H1 (cell line): ENCODE data around the gene DZIP1L. TPM values are rescaled to one million over a fixed set of nuclear protein-coding genes. Genes with fewer than 3 reads are reported as not detected.

Experiments used
- CTCF ChIA-PET: fragments of 300-600 bp; sonication (Branson Sonifier 250); formaldehyde crosslinking; loops from one replicate; lab custom pipeline; 2021; ENCODE audit not compliant: partially characterized antibody; lab: Charles Lee
- POLR2A ChIA-PET: fragments of 300-600 bp; sonication (Branson Sonifier 250); formaldehyde crosslinking; loops from one replicate; lab custom pipeline; 2021; ENCODE audit warnings: inconsistent platforms; ENCODE audit not compliant: partially characterized antibody; lab: Charles Lee
- DNase-seq, 2 experiments: peaks; one replicate each; pipeline versions ENCODE4 v3.0.0 to v3.0.0-alpha.2; 2010 to 2022; ENCODE audit warnings: low spot score in 2 of 2, low read depth in 1 of 2, mixed read lengths in 1 of 2
- FAIRE-seq: peaks from 2 replicates; lab custom pipeline; 2011; peaks lifted over from hg19 to GRCh38; lab: Jason Lieb, UNC
- H2AFZ ChIP-seq: 2 replicates; pipeline ENCODE4 v1.8.1; 2012; ENCODE audit warnings: low read length, inconsistent platforms
- H2AK5ac ChIP-seq: 2 replicates; pipeline ENCODE4 v1.6.1; 2013; ENCODE audit warnings: low read depth, low read length
- H2BK120ac ChIP-seq: replicated peaks from 2 replicates; pipeline ENCODE3; 2013; ENCODE audit warnings: low read depth, low read length, inconsistent platforms
- H2BK12ac ChIP-seq: 2 replicates; pipeline ENCODE4 v1.6.1; 2013; ENCODE audit warnings: low read depth, low read length
- H2BK15ac ChIP-seq: 2 replicates; pipeline ENCODE4 v1.6.1; 2013; ENCODE audit warnings: low read length
- H2BK20ac ChIP-seq: 2 replicates; pipeline ENCODE4 v1.6.1; 2013; ENCODE audit warnings: low read length
- H2BK5ac ChIP-seq: 2 replicates; pipeline ENCODE4 v1.6.1; 2013; ENCODE audit warnings: low read depth, low read length
- H3K14ac ChIP-seq: 2 replicates; pipeline ENCODE4 v1.6.1; 2013; ENCODE audit warnings: inconsistent platforms; ENCODE audit not compliant: insufficient read length
- H3K18ac ChIP-seq: 2 replicates; pipeline ENCODE4 v1.6.1; 2013; ENCODE audit warnings: low read length; ENCODE audit errors: extremely low read depth
- H3K23ac ChIP-seq: 2 replicates; pipeline ENCODE4 v1.6.1; 2013; ENCODE audit warnings: inconsistent platforms; ENCODE audit not compliant: insufficient read length
- H3K23me2 ChIP-seq: 2 replicates; pipeline ENCODE4 v1.6.1; 2013; ENCODE audit warnings: low read depth, low read length
- H3K27ac ChIP-seq: 2 replicates; pipeline ENCODE4 v1.6.1; 2011; ENCODE audit warnings: low read depth, low read length, inconsistent platforms
- H3K27me3 ChIP-seq, 4 experiments: replicated peaks in 1 of 4; 1 replicate in 1 of 4; 2 replicates in 3 of 4; pipeline versions ENCODE4 v1.6.1 to v1.8.1; 2011 to 2013; ENCODE audit warnings: low read length in 3 of 4, mild to moderate bottlenecking in 3 of 4, inconsistent platforms in 2 of 4, mixed read lengths in 2 of 4, moderate library complexity in 1 of 4; ENCODE audit not compliant: control insufficient read depth in 3 of 4, insufficient read depth in 3 of 4; ENCODE audit errors: extremely low read depth in 1 of 4
- H3K36me3 ChIP-seq, 4 experiments: 2 replicates each; pipeline versions ENCODE4 v1.6.1 to v1.8.1; 2011 to 2013; ENCODE audit warnings: mild to moderate bottlenecking in 4 of 4, low read length in 3 of 4, moderate library complexity in 2 of 4, control low read depth in 1 of 4, inconsistent platforms in 1 of 4; ENCODE audit not compliant: insufficient read depth in 4 of 4, control insufficient read depth in 2 of 4
- H3K4ac ChIP-seq: replicated peaks from 2 replicates; pipeline ENCODE3; 2013; ENCODE audit warnings: low read length, low read depth, mixed read lengths, inconsistent platforms; ENCODE audit not compliant: insufficient read length
- H3K4me1 ChIP-seq, 4 experiments: replicated peaks in 1 of 4; 1 replicate in 1 of 4; 2 replicates in 3 of 4; pipeline versions ENCODE4 v1.6.1 to v1.8.1; 2011 to 2013; ENCODE audit warnings: low read length in 3 of 4, inconsistent platforms in 2 of 4, mixed read lengths in 1 of 4; ENCODE audit not compliant: insufficient read depth in 4 of 4, control insufficient read depth in 3 of 4
- H3K4me2 ChIP-seq, 2 experiments: 2 replicates each; pipeline versions ENCODE4 v1.6.1 to v1.8.1; 2011 to 2013; ENCODE audit warnings: low read depth in 2 of 2, low read length in 2 of 2, control low read depth in 1 of 2, inconsistent platforms in 1 of 2, mild to moderate bottlenecking in 1 of 2; ENCODE audit not compliant: insufficient read depth in 1 of 2
- H3K4me3 ChIP-seq, 4 experiments: fragments of 200-600, 300-600 bp in 1 of 4; sonication (generic), shearing (Covaris generic), sonication (Bioruptor Twin) in 1 of 4; 2 replicates each; pipeline versions ENCODE4 v1.5.1 to v1.8.1; 2011 to 2016; ENCODE audit warnings: low read length in 4 of 4, low read depth in 3 of 4, control low read depth in 2 of 4, inconsistent platforms in 2 of 4, mild to moderate bottlenecking in 2 of 4, mixed read lengths in 1 of 4, moderate library complexity in 1 of 4; ENCODE audit not compliant: insufficient read depth in 2 of 4; ENCODE audit errors: extremely low read depth in 1 of 4
- H3K56ac ChIP-seq: replicated peaks from 2 replicates; pipeline ENCODE3; 2013; ENCODE audit warnings: low read depth, mild to moderate bottlenecking, mixed read lengths, low read length, inconsistent platforms; ENCODE audit not compliant: insufficient read length
- H3K79me1 ChIP-seq: 2 replicates; pipeline ENCODE4 v1.6.1; 2013; ENCODE audit warnings: low read depth, low read length, control low read depth
- H3K79me2 ChIP-seq, 2 experiments: 2 replicates each; pipeline versions ENCODE4 v1.6.1 to v1.8.1; 2012 to 2013; ENCODE audit warnings: low read length in 2 of 2, mild to moderate bottlenecking in 2 of 2, inconsistent platforms in 1 of 2; ENCODE audit not compliant: insufficient read depth in 2 of 2, control insufficient read depth in 1 of 2
- H3K9ac ChIP-seq, 4 experiments: replicated peaks in 1 of 4; 1 replicate in 1 of 4; 2 replicates in 3 of 4; pipeline versions ENCODE4 v1.6.1 to v1.8.1; 2011 to 2013; ENCODE audit warnings: low read depth in 3 of 4, low read length in 3 of 4, control low read depth in 2 of 4, mild to moderate bottlenecking in 2 of 4, moderate library complexity in 2 of 4, inconsistent platforms in 1 of 4; ENCODE audit errors: extremely low read depth in 1 of 4
- H3K9me3 ChIP-seq, 2 experiments: 2 replicates each; pipeline versions ENCODE4 v1.6.1 to v1.8.1; 2012 to 2013; ENCODE audit warnings: mild to moderate bottlenecking in 2 of 2, moderate library complexity in 2 of 2, control low read depth in 1 of 2, inconsistent platforms in 1 of 2, low read depth in 1 of 2, low read length in 1 of 2, mixed read lengths in 1 of 2; ENCODE audit not compliant: insufficient read depth in 2 of 2
- H4K20me1 ChIP-seq, 2 experiments: replicated peaks in 1 of 2; 2 replicates each; pipeline versions ENCODE3 to v1.8.1; 2011 to 2013; ENCODE audit warnings: inconsistent platforms in 2 of 2, low read length in 2 of 2, mild to moderate bottlenecking in 1 of 2; ENCODE audit not compliant: insufficient read depth in 2 of 2, control insufficient read depth in 1 of 2
- H4K5ac ChIP-seq: 2 replicates; pipeline ENCODE4 v1.6.1; 2013; ENCODE audit warnings: low read length, low read depth, mixed read lengths, inconsistent platforms; ENCODE audit not compliant: insufficient read length
- H4K8ac ChIP-seq: 2 replicates; pipeline ENCODE4 v1.8.0; 2013; ENCODE audit warnings: mild to moderate bottlenecking, moderate library complexity, low read length, inconsistent platforms; ENCODE audit not compliant: insufficient read depth; ENCODE audit errors: extremely low read depth
- H4K91ac ChIP-seq: replicated peaks from 2 replicates; pipeline ENCODE3; 2013; ENCODE audit warnings: low read length, mixed read lengths, inconsistent platforms; ENCODE audit not compliant: insufficient read length
- BACH1 ChIP-seq: IDR thresholded peaks from 2 replicates; pipeline ENCODE4 v1.6.1; 2012; ENCODE audit warnings: low read length, improper control_type of control experiment
- CHD1 ChIP-seq: IDR thresholded peaks from 2 replicates; pipeline ENCODE4 v1.6.1; 2012; ENCODE audit warnings: low read depth, low read length, improper control_type of control experiment
- CTCF ChIP-seq, 3 experiments: IDR thresholded peaks; 1 replicate in 2 of 3; 2 replicates in 1 of 3; pipeline versions ENCODE4 v1.5.1 to v1.6.1; 2011; ENCODE audit warnings: low read length in 3 of 3, mild to moderate bottlenecking in 3 of 3, inconsistent platforms in 2 of 3, low read depth in 1 of 3, moderate library complexity in 1 of 3; ENCODE audit not compliant: insufficient read depth in 1 of 3; ENCODE audit errors: control extremely low read depth in 1 of 3
- E2F6 ChIP-seq: IDR thresholded peaks from 2 replicates; pipeline ENCODE4 v1.6.1; 2012; ENCODE audit warnings: inconsistent platforms
- JUN ChIP-seq: IDR thresholded peaks from 2 replicates; pipeline ENCODE4 v1.6.1; 2011; ENCODE audit warnings: low read depth, mild to moderate bottlenecking, improper control_type of control experiment, low read length
- JUND ChIP-seq: IDR thresholded peaks from 2 replicates; pipeline ENCODE4 v1.6.1; 2011; ENCODE audit warnings: mild to moderate bottlenecking, improper control_type of control experiment, low read length
- POLR2A ChIP-seq, 2 experiments: IDR thresholded peaks; 1 replicate in 1 of 2; 2 replicates in 1 of 2; pipeline ENCODE4 v1.6.1; 2011; ENCODE audit warnings: low read depth in 2 of 2, low read length in 2 of 2, mild to moderate bottlenecking in 2 of 2; ENCODE audit errors: control extremely low read depth in 1 of 2
- RAD21 ChIP-seq, 2 experiments: IDR thresholded peaks in 1 of 2; conservative IDR thresholded peaks in 1 of 2; 2 replicates each; pipeline ENCODE4 v1.6.1; 2011; ENCODE audit warnings: low read depth in 2 of 2, low read length in 2 of 2, improper control_type of control experiment in 1 of 2, inconsistent platforms in 1 of 2, mild to moderate bottlenecking in 1 of 2, moderate library complexity in 1 of 2
- RBBP5 ChIP-seq: IDR thresholded peaks from 2 replicates; pipeline ENCODE4 v1.7.1; 2012; ENCODE audit warnings: low read depth, mild to moderate bottlenecking, inconsistent platforms, low read length, moderate library complexity, borderline replicate concordance
- SUZ12 ChIP-seq: fragments of 200-600 bp; sonication (generic); IDR thresholded peaks from 2 replicates; pipeline ENCODE4 v1.6.1; 2012; ENCODE audit warnings: mild to moderate bottlenecking, inconsistent platforms, low read length, moderate library complexity, mixed read lengths
- ZNF274 ChIP-seq: IDR thresholded peaks from 2 replicates; pipeline ENCODE4 v1.7.0; 2012; ENCODE audit warnings: low read length, borderline replicate concordance; ENCODE audit errors: extremely low read depth
- WGBS, 2 experiments: shearing (Covaris generic) in 1 of 2; methylation state at CpG; one replicate each; pipeline versions ENCODE4 v1.1.6 to v1.1.7; 2013 to 2015; ENCODE audit warnings: low lambda C conversion rate in 2 of 2, mixed read lengths in 2 of 2, inconsistent platforms in 1 of 2, low coverage in 1 of 2, missing lambda C conversion rate in 1 of 2; ENCODE audit not compliant: insufficient replicate concordance in 2 of 2, insufficient coverage in 1 of 2, insufficient read length in 1 of 2; ENCODE audit errors: extremely low coverage in 1 of 2, missing lambda C conversion rate in 1 of 2; 5-methylcytosine and 5-hydroxymethylcytosine counted together
- polyA plus RNA-seq, 7 experiments: library from polyadenylated mRNA; depleted of rRNA in 3 of 7; stranded (reverse) in 5 of 7; unstranded in 2 of 7; fragments of >200 nt in 5 of 7; fragments of 200-250 nt in 2 of 7; gene quantifications; 1 replicate in 5 of 7; 2 replicates in 1 of 7; 4 replicates in 1 of 7; pipeline versions ENCODE4 v1.2.1 to v1.2.3, GENCODE V29; 2011 to 2013; ENCODE audit warnings: missing spikeins in 2 of 7, mixed read lengths in 2 of 7
- total RNA-seq: library from RNA; stranded (reverse); fragmentation: NEBNext Ultra II Directional; extraction: Animal tissue kit (Norgen Biotek cat#: 25700); gene quantifications from 2 replicates; pipeline ENCODE4 v1.2.1, GENCODE V29; 2021

The DZIP1L gene
- total and polyA plus RNA-seq, 2 of the 8 experiments (the other 6 are each of a cell fraction or from before 2014, with no cell fraction given) = 6.5 to 8.3 TPM

GRCh38 chr3:138103466-138103865 lies 11.9 kb downstream of the DZIP1L start:
- no peaks in the 10 kb centered on the region for H3K79me2 ChIP-seq
- H2AFZ ChIP-seq = no peak overlapping the region
- no peak for DNase-seq
- no peak overlapping the region for H3K56ac ChIP-seq
- no peak overlapping the region for H4K5ac ChIP-seq
- no peak overlapping the region for H4K91ac ChIP-seq
- H4K8ac ChIP-seq = no peak overlapping the region
- no peak overlapping the region for H2BK15ac ChIP-seq
- ChIA-PET POLR2A (interaction anchor here (1.9 kb wide), 1 partner anchor 8 kb away, joined by 5 read pairs; no protein-coding TSS in a partner anchor), CTCF (interaction anchor here (0.9 to 9.5 kb wide), 10 partner anchors 9 to 51 kb away, joined by 3 to 85 read pairs (median 7); partner anchors contain the start of gene DZIP1L)
- no peak overlapping the region for H2BK20ac ChIP-seq
- no peak overlapping the region for H3K4ac ChIP-seq
- H3K36me3 ChIP-seq = peaks cover 0 to 4% (median 2%) of the 10 kb centered on the region in 4 experiments; a peak in 4 of 8 replicates
- no peaks in the 10 kb centered on the region for H3K27me3 ChIP-seq
- peaks cover 0 to 9% (median 1%) of the 10 kb centered on the region in 4 experiments; a peak in 2 of 7 replicates for H3K4me1 ChIP-seq
- FAIRE-seq = no peak
- no peak overlapping the region for H3K18ac ChIP-seq
- no peak overlapping the region for H3K9ac ChIP-seq
- H3K4me3 ChIP-seq = no peak overlapping the region
- no peak overlapping the region for H3K23ac ChIP-seq
- WGBS, 2 experiments = 92% methylated on average over 18 of the region's 19 CpGs; no CpG with 5 or more reads in 1 of the 2 experiments
- H3K9me3 ChIP-seq = no peaks in the 10 kb centered on the region
- no peak overlapping the region for H2BK120ac ChIP-seq
- H4K20me1 ChIP-seq = peaks cover 0 to 5% of the 10 kb centered on the region in 2 experiments
- H2BK12ac ChIP-seq = no peak overlapping the region
- no peaks in the 10 kb centered on the region; the same call in 1 of the 2 replicates for H3K79me1 ChIP-seq
- no peak overlapping the region for H3K14ac ChIP-seq
- H2AK5ac ChIP-seq = no peak overlapping the region
- no peak overlapping the region for H2BK5ac ChIP-seq
- peaks cover 2% of the 10 kb centered on the region; the same call in 1 of the 2 replicates for H3K23me2 ChIP-seq
- no peak overlapping the region for H3K4me2 ChIP-seq
- no peak overlapping the region for H3K27ac ChIP-seq
- TF ChIP-seq JUN = no peak
- TF ChIP-seq RBBP5 = no peak
- TF ChIP-seq RAD21 (IDR thresholded peaks at IDR 0.05 in 1 of 2, conservative IDR thresholded peaks at IDR 0.05 in 1 of 2; ENCODE audit: low read depth in 2 of 2, low read length in 2 of 2) = no peak
- TF ChIP-seq E2F6 = no peak
- no peak for TF ChIP-seq JUND
- TF ChIP-seq CHD1 = no peak
- TF ChIP-seq CTCF (IDR thresholded peaks at IDR 0.05; ENCODE audit: control extremely low read depth in 1 of 3, insufficient read depth in 1 of 3, low read depth in 1 of 3, low read length in 3 of 3) = no peak
- TF ChIP-seq ZNF274 = no peak
- TF ChIP-seq SUZ12 = no peak
- no peak for TF ChIP-seq POLR2A (IDR thresholded peaks at IDR 0.05; ENCODE audit: control extremely low read depth in 1 of 2, low read depth in 2 of 2, low read length in 2 of 2)
- no peak for TF ChIP-seq BACH1
